Sciatic nerve (tissue), 2 donors: Measurements from ENCODE around the gene C16orf46. TPM values are rescaled to one million over a fixed set of nuclear protein-coding genes. Genes with fewer than 3 reads are reported as not detected.

Experiments used
- ATAC-seq: fragments of 200-7000 bp; cut with Tn5 transposase; one replicate; pipeline ENCODE4 v1.9.1; 2020; ENCODE audit warnings: mild to moderate bottlenecking, moderate library complexity
- DNase-seq: peaks from one replicate; pipeline ENCODE4 v3.0.0-alpha.2; 2020; ENCODE audit warnings: low spot score
- intact Hi-C: fragments of 100-400 bp; cut with DNase I; formaldehyde crosslinking; loops from one replicate; pipeline ENCODE4 v1.14.2; 2022
- total RNA-seq: library from RNA; stranded (reverse); fragmentation: NEBNext Ultra II Directional; extraction: Animal tissue kit (Norgen Biotek cat#: 25700); gene quantifications from one replicate; pipeline ENCODE4 v1.2.1, GENCODE V29; 2021
- donor health status: DM: no; HTN: no; CAD: no.
- donor health status: DM: no; HTN: no; CAD: no.

The C16orf46 gene
- total RNA-seq, 1 donor from 2014 or later: 2.3 TPM

DNA sequence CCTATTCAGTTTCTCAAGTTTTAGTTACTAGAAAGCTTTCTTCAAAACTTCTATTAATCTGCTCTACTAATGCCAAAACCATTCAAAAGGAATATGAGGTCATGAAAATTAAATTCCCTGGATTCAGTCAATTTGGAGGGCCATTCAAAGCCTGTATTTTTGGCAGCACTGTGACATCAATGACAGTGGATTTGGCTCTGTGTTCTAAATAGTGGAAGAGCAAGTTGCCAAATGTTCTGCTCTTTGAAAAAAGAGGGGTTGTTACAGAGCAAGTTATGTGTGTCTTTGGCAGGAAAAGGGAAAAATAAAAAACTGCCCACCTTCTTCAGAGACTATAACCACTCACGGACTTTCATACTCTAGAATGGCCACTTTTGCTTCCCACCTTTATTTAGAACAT is 3.2 kb upstream of the C16orf46 start:
- DNase-seq: no peak
- no peak for ATAC-seq
- intact Hi-C loops: no loop called here

DNA sequence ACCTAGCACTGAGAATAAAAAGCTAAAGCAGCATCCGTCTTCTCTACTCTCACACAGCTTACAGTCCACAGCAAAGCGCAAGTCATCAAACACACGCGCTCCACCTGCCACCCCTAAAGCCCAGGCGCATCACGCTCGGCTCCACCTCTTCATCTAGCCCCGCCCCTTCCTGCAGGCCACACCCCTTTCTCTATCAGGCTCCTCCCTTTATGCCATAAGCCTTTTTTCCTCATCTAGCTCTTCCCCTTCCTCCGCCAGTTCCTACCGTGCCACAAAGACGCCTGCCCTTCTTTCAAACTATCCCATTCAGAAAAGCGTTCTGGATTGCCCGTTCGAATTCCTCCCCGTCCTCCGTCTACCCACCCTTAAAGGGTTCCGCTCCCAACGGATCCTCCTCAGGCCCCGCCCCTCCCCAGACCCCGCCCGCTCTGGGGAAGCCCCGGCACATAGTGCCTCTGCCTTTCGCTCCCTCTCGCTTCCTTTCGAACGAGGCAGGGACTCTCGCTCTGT is 417 bp downstream of the C16orf46 start:
- ATAC-seq (peak; percentile 96), DNase-seq (peak; percentile 95)
- intact Hi-C loops: no loop called here

DNA sequence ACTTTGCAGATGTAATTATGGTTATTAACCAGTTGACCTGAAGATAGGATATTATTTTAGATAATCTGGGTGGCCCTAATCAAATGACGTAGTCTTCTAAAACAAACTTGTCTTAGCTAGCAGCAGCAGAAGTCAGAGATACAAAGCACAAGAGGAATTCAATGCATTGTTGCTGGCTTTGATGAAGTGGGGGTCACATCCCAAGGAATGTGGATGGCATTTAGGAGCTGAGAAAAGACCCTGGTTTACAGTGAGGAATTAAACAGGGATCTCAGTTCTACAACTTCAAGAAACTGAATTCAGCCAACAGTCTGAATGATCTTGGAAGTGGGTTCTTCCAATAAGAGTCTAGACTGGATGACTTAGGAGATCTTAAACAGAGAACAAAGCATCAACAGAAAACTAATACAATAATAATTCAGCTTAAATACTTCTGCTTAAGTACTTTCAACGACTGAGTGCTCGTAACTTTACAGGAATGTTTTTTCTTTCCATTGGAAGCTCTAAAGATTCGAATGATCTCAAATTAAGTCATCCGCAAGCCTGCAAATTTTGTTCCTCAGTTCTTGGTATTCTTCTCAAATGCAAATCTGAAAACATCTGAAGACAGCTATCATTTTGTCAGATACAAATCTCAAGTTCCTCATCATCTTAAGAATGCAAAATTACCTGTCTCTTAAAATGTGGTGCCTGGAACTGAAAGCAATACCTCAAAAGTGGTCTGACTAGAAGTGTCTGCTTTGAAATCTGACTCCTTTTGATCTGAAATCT is 3.3 kb downstream of the C16orf46 start:
- no peak for DNase-seq

DNA sequence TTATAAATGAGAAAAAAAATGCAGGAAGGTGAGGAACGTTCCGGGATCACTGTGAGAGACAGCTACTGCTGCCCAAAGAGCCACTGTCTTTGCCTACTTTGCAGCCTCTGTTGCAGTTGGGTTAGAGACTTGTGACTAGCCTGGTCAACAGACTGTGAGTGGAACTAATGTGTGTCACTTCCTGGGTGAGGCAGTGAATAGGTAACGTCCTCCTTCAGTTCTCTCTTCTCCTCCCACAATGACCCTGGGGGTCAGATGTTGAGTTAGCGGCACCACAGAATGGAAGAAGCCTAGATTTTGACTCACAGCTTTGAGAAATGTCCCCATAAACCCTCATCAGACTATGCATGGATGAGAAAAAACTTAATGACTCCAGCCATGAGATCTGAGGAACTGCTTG is 5.2 kb downstream of the C16orf46 start:
- ATAC-seq: no peak
- intact Hi-C loops: no loop called here
- no peak for DNase-seq

More for the DNA sequence above, 3.3 kb downstream of the C16orf46 start:
- ATAC-seq: no peak
- intact Hi-C loops: no loop called here

DNA sequence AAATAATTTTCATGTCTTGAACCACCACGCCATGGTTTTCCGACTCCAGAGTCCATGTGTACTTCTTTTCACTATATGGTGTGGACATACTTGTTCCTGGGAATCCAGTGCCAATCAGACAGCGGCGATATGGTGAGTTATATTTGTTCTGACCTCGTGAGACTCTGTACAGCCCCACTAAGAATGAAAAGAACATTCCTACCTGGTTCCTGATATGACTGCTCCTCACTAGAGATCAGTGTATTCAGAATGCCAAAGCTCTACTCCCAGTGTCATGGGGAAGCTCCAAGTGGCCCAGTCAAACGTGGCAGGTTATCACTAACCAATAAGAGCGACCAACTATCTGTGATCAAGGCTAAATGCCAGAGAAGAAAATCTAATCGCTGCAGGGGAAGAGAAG is 6.1 kb downstream of the C16orf46 start:
- DNase-seq (no peak), ATAC-seq (no peak)
- intact Hi-C loops: no loop called here

DNA sequence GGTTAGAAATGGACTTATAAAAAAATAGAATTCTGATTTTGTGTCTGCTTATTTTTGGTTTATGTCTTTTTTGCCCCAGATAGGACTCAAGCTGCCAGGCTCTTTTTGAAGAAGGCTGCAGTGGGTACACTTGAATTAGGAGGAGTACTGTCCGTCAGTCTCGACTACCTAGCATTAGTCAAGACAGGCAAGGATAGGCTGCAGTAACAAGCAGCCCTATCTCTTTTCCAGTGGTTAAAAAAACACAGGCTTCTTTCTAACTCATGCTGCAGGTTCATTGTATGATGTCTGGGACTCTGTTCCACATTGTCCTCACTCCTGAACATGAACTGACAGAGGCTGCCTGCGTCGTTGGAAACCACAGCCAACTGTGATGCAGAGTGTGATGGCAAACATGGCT is 8.0 kb downstream of the C16orf46 start:
- intact Hi-C loops: no loop called here

DNA sequence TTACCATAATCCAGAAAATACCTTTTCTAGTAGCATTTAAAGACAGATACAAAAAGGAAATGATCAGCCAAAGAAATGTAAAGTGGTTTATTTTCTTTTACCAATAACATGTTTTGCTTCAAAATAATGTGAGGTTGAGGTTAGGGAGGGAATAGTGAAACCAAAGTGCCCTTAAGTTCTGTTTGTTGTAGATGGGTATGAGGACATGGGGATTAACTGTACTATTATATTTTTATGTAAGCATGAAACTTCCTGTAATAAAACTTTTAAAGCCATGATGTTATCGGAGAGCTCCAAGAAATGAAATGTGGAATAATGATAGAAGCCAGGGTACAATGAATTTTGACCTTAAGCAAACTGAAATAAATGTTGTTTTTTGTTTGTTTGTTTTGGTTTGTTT is 9.9 kb downstream of the C16orf46 start:
- intact Hi-C loops: no loop called here
- ATAC-seq (no peak), DNase-seq (no peak)

More for the DNA sequence above, 8.0 kb downstream of the C16orf46 start:
- no peak for ATAC-seq
- no peak for DNase-seq

DNA sequence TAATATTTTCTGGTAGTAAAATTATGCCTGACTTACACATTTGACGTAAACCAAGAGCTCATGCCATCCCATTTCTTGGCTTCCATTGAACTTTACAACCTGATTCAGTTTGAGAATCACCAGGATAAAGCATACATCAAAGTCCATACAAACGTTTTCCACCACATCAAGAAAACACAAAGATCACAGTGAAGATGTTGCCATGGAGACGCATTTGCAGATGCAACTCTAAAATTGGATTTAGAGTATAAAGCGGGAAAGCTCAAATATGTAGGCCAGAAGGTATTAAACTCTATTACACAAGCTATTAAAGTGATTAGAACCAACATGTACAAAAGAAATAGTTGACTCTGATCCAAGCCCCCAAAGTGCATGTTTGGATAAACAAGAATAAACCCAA is 10.4 kb downstream of the C16orf46 start:
- DNase-seq: no peak
- ATAC-seq: no peak
- intact Hi-C loops: no loop called here

DNA sequence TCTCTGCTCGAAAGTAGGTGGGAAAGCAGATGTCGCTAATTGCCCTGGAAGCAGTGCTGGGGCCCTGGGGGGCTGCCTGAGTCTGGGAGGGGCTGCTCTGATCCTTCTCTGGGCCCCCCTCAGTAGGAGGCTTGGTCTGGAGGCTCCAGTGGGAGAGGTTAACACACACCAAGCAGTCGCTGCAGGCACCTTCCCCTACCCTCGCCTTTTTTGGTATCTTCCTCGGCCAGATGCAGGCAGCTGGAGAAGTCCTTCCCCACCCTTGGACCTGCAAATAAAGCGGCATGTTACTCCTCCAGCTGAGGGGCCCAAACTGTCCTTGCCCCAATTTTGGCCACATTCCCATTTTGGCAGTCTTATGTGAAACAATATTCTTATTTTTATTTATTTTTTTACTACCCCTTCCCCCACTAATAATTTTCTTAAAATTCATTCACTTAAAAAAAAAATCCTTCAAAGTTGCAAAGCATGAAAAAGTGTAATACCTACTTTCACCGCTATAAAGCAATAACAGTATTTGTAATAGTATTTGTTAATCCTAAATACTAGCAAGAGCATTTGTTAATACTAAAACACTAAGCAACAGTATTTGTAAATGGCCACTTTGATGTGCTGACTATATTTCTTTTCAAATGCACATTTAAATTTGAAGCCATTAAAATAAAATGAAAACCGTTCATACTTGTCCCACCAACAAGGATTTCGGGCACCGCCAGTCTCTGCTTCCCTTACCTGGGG is 15.0 kb downstream of the C16orf46 start:
- no peak for DNase-seq
- intact Hi-C loops: no loop called here
- no peak for ATAC-seq

DNA sequence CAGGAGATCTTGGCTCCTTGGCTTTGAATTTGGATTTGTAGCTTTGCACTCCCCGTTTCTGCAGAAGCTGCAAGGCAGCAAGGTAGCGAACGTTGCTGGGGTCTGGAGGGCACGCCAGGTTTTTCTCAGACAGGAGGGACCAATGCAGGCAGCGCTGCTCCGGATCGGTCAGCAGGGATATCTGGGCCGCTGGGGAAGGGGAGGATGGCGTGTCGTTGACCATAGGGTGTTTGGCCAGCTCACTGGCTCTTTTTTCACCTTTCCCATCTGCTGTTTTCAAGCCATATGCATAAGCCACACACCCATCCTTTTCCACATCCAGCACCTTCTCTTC is 15.8 kb downstream of the C16orf46 start:
- intact Hi-C loops: no loop called here
- DNase-seq (no peak), ATAC-seq (no peak)

DNA sequence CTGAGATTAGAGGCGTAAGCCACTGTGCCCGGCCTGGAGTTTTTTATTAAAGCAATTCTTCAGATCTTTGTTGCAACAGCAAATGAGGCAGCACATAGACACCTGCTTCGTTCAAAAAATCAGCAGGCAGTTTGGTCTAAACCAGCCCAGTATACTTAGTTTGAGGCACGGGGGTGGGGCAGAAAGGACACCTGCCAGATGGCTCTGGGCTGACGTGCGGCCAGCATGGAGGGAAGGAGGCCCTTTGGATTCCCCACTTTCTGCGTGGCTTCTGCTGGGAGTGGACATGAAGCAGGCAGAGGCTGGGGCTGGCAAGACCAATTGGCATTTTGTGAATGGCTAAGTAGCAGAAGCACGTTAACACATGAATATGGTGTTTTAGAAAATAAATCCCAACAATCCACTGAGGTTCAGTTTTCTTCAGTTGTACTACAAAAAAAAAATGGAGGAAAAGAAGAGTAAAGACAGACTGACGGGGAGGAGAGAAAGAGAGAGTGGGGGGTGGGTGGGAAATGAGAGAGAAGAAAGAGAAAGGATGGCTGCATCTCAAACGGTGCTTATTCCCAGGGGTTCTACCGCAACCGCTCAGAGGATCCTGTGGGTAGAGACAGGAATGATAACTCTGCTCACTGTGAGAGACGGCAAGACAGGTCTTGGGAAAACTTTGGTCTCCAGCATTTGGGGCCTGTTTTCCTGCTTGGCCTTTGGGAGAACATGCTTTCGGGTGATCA is 16.3 kb downstream of the C16orf46 start:
- intact Hi-C loops: no loop called here
- DNase-seq (no peak), ATAC-seq (no peak)

DNA sequence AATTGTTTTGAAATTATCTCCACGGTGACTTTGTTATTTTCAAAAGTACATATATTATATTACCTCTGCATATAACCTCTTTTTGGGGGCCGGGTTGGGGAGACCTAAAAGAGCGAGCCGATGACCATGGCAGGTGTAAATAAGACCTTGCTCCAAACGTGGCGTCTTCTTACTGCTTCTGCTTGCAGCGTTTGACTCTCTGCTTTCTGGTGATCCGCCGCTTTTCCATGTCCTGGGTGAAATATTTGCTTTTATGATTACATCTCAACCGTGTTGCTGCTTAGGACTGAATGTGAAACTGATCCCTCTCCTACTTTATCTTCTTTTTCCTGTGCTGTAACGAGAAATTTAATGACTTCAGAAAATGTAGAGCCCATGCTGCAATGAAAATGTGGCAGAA is 23.3 kb downstream of the C16orf46 start:
- DNase-seq (no peak), ATAC-seq (no peak)
- intact Hi-C loops: no loop called here

DNA sequence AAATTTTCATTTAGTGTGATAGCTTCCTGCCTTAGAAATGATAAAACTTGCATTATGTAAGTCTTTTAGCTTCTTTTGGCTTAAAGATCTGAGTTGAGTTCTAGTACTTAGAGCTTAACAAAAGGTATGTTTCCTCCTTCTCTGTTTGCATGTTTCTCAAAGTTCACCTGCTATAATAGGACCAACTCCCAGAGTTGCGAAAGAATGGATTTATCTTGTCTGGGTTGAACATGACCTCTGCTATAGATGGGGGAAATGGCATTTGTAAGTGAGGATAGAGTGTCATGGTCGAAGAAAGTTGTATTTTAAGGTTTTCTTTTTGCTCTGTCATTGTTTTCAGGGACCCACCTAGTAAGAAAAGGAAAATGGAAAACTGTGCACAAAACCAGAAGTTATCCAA is 34.2 kb downstream of the C16orf46 start:
- ATAC-seq (no peak), DNase-seq (no peak)
- intact Hi-C loops: no loop called here

DNA sequence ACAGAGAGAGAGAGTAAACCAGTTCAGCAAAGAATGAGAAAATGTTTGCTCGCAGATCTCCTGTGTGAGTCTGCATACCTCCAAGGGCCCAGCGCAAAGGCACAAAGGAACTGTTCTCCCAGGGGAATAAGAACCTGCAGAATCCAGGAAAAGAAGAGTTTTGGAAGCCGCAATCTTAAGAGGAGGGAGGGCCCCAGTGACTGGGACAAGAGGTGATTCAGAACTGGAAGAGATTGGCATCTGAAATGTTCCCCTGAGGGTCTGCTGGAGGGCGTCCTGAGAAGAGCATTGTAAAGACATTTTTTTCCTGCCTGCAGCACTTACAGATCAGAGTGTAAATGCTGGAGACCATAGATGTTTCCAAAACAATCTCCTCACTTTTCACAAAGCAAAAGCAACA is 35.3 kb downstream of the C16orf46 start:
- DNase-seq (no peak), ATAC-seq (no peak)
- intact Hi-C loops: no loop called here

DNA sequence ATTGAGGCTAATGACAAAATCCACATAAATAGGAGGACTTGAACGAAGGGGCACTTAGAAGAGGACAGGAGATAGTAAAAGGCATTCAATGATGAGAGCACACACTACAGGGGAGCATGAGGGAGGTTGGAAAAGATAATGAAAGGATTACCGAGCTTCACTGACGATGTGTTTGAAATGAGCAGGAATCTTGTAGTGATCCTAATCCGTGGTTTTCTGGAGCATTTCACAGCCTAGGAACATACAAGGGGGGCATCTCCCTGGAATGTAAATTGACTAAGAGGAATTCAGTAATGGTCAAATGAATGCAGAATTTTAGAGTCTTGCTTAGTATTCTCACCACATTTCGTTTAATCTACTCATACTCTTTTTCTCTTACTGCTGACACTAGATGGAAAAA is 36.2 kb downstream of the C16orf46 start:
- no peak for ATAC-seq
- no peak for DNase-seq
- intact Hi-C loops: no loop called here

DNA sequence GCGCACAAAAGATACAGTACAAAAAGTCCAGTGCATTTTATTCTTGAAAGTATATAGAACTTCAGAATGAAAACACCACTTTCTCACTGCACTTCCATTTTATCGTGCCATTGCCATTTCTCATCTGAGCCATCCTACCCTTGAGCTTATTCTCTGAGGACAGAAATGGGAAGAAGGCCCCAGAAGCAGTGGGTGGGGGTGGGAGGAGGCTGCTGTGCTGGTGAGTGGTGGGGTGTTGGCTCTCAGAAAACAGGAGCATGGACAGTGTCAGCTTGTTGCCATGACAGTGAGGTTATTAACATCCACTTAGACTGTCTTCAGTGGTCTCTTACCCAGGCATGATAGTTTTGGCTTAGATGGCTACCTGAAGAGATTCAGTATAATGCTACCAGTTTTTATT is 36.9 kb downstream of the C16orf46 start:
- DNase-seq (no peak), ATAC-seq (no peak)
- intact Hi-C loops: no loop called here

DNA sequence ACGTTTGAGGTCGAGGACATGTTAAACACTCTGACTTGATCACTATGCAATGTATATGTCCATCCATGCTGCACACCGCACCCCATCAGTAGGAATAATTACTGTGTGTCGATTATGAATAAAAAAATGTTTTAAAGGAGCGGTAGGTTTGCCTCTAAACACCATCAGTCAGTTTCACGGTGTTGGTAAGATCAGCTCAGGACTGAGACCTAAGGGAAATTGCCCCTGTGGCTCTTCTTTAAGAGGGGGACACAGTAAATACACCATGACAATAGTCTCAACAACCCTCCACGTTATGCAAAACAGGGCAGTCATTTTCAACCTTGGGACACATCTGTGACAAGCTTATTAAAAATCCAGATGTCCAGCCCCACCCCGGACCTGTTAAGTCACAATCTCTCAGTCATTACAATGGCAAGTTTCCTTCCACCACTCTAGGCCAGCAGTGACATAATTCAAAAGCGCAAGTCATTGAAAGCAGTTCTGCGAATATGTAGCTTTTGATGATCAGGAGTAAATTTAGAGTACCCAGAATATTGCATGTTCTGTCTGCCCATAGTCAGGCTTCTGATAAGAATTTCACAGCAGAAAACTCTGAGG is 40.2 kb downstream of the C16orf46 start:
- intact Hi-C loops: no loop called here
- ATAC-seq (peak; percentile 22), DNase-seq (no peak)

DNA sequence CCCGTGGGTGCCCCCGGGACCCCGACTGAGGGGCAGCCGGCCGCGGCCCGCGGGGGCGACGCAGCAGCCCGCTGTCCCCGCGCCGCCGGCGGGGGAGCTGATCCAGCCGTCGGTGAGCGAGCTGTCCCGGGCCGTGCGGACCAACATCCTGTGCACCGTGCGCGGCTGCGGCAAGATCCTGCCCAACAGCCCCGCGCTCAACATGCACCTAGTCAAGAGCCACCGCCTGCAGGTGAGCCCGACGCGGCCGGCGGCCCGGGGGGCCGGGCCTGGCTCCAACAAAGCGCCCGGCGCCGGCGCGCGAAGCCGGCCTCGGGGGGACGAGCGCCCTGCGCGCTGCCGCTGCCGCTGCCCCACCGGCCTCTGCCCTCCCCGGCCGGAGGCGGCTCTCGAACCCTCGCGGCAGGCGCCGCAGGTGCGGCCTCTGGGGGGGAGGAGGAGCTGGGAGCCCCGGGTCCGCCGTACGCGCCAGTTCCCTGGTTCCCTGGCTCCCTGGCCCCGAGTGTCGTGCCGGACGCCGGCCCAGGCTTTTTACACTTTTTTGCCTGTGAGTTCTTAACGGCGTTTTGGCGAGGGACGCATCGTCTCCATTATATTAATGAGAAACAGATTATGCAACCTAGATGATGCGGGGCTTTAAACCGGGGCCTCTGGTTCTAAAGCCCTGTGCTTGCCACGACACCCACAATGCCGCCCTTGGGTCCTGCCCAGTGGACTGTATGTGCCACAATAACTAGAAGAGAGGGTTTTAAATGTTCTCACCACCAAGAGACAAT is 40.9 kb downstream of the C16orf46 start:
- ATAC-seq (peak; percentile 38), DNase-seq (no peak)
- intact Hi-C loops: no loop called here
